Esophagus squamous epithelium (tissue), 5 donors: ENCODE results near the gene PXT1. TPM values are rescaled to one million over a fixed set of nuclear protein-coding genes. Genes with fewer than 3 reads are reported as not detected.

ENCODE experiments used
- DNase-seq: peaks from one replicate; lab custom pipeline; 2025; lab: John Stamatoyannopoulos, UW
- H3K27ac ChIP-seq, 4 donors: fragments of 200-600 bp; sonication (generic); one replicate each; pipeline ENCODE4 v1.5.1; 2016 to 2019; ENCODE audit warnings: mild to moderate bottlenecking in 1 of 4
- H3K27me3 ChIP-seq, 4 donors: fragments of 200-600 bp; sonication (generic); 1 replicate in 3 of 4; 2 replicates in 1 of 4; pipeline versions ENCODE4 v1.5.1 to v1.6.0; 2017 to 2021; ENCODE audit warnings: antibody characterized with exemption in 1 of 4
- H3K36me3 ChIP-seq, 3 donors: fragments of 200-600 bp; sonication (generic); one replicate each; pipeline ENCODE4 v1.5.1; 2016 to 2019
- H3K4me1 ChIP-seq, 3 donors: fragments of 200-600 bp; sonication (generic); one replicate each; pipeline ENCODE4 v1.5.1; 2017 to 2019
- H3K4me3 ChIP-seq, 4 donors: fragments of 200-600 bp; sonication (generic); 1 replicate in 3 of 4; 2 replicates in 1 of 4; pipeline ENCODE4 v1.5.1; 2016 to 2019; ENCODE audit warnings: mild to moderate bottlenecking in 2 of 4, moderate library complexity in 1 of 4
- H3K9me3 ChIP-seq, 3 donors: fragments of 200-600 bp; sonication (generic); one replicate each; pipeline ENCODE4 v1.5.1; 2016 to 2019
- POLR2A ChIP-seq, 4 donors: fragments of 450-650 bp; IDR thresholded peaks; one replicate each; pipeline ENCODE4 v1.6.1; 2017; ENCODE audit warnings: antibody characterized with exemption in 4 of 4, mild to moderate bottlenecking in 4 of 4, moderate library complexity in 3 of 4
- WGBS, 2 donors: methylation state at CpG; one replicate each; pipeline ENCODE4 v1.1.5; 2018; 5-methylcytosine and 5-hydroxymethylcytosine counted together
- intact Hi-C: fragments of 100-400 bp; cut with DNase I; formaldehyde crosslinking; loops from one replicate; pipeline ENCODE4 v1.15.0; 2022
- total RNA-seq, 4 donors: library from RNA; depleted of rRNA; stranded (reverse); fragments of >200 nt; gene quantifications; one replicate each; pipeline ENCODE4 v1.1.0, GENCODE V29; 2016
- TF ChIP-seq, protein P1 (sequence below), 6 experiments: fragments of 450-650 bp in 4 of 6; fragments of 200-600 bp in 2 of 6; sonication (generic) in 2 of 6; IDR thresholded peaks; one replicate each; pipeline ENCODE4 v1.5.1; 2016 to 2019; ENCODE audit warnings: antibody characterized with exemption in 6 of 6, mild to moderate bottlenecking in 4 of 6, moderate library complexity in 4 of 6
- donor health status: DM: yes; HTN: yes; CAD: no.

PXT1 gene
- total RNA-seq, 4 donors from 2014 or later = not detected

DNA sequence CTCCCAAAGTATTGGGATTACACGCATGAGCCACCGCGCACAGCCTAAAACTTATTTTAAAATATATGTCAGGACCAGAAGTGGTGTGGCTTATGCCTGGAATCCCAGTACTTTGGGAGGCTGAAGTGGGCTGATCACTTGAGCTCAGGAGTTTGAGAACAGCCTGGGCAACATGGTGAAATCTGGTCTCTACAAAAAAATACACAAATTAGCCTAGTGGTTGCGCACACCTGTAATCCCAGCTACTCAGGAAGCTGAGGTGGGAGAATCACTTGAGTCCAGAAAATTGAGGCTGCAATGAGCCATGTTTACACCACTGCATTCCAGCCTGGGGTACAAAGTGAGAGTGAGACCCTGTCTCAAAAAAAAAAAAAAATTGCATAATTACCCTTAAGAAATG, 13.7 kb downstream of the PXT1 start:
- intact Hi-C loops = no loop called here
- 64 to 100% methylated on average over 3 to 4 of the region's 4 CpGs for WGBS, 2 donors
- TF ChIP-seq POLR2A (IDR thresholded peaks at IDR 0.05) = no peak
- TF ChIP-seq, protein P1, sequence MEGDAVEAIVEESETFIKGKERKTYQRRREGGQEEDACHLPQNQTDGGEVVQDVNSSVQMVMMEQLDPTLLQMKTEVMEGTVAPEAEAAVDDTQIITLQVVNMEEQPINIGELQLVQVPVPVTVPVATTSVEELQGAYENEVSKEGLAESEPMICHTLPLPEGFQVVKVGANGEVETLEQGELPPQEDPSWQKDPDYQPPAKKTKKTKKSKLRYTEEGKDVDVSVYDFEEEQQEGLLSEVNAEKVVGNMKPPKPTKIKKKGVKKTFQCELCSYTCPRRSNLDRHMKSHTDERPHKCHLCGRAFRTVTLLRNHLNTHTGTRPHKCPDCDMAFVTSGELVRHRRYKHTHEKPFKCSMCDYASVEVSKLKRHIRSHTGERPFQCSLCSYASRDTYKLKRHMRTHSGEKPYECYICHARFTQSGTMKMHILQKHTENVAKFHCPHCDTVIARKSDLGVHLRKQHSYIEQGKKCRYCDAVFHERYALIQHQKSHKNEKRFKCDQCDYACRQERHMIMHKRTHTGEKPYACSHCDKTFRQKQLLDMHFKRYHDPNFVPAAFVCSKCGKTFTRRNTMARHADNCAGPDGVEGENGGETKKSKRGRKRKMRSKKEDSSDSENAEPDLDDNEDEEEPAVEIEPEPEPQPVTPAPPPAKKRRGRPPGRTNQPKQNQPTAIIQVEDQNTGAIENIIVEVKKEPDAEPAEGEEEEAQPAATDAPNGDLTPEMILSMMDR (IDR thresholded peaks at IDR 0.05) = peak in 4 of 6 experiments; percentile 6 to 51 (median 19)

DNA sequence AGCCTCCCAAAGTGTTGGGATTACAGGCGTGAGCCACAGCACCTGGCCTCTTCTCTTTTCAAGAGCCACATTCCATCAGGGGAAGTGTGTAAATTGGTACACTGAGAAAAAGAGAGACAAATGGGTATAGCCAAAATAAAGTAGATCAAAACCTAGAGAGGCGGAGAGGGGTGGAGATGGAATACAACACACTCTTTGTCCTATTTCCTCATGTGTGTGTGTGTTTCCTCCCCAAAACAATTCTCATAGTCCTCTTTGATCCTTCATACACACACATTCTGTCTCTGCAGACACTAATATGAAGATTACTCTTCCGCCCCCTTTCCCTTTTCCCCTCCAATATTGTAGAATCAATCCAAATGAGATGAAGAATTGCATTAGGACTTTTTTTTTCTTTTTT, 16.0 kb downstream of the PXT1 start:
- no peaks in the 10 kb centered on the region for H3K36me3 ChIP-seq
- H3K27me3 ChIP-seq = no peaks in the 10 kb centered on the region
- intact Hi-C loops = no loop called here
- peaks cover 6 to 24% (median 6%) of the 10 kb centered on the region in 3 donors for H3K4me1 ChIP-seq
- no peak overlapping the region for H3K27ac ChIP-seq
- no peak overlapping the region for H3K4me3 ChIP-seq
- TF ChIP-seq, protein P1 (IDR thresholded peaks at IDR 0.05) = no peak
- TF ChIP-seq POLR2A (IDR thresholded peaks at IDR 0.05) = no peak
- WGBS, 2 donors = 86 to 97% methylated on average over 2 to 3 of the region's 3 CpGs
- no peak for DNase-seq
- no peaks in the 10 kb centered on the region for H3K9me3 ChIP-seq

More for the DNA sequence above, 13.7 kb downstream of the PXT1 start:
- Histone ChIP-seq H3K4me1 (peaks cover 0 to 11% (median 0%) of the 10 kb centered on the region in 3 donors), H3K27me3 (no peaks in the 10 kb centered on the region), H3K9me3 (no peaks in the 10 kb centered on the region), H3K36me3 (no peaks in the 10 kb centered on the region), H3K4me3 (no peak overlapping the region), H3K27ac (no peak overlapping the region)
- DNase-seq = no peak

DNA sequence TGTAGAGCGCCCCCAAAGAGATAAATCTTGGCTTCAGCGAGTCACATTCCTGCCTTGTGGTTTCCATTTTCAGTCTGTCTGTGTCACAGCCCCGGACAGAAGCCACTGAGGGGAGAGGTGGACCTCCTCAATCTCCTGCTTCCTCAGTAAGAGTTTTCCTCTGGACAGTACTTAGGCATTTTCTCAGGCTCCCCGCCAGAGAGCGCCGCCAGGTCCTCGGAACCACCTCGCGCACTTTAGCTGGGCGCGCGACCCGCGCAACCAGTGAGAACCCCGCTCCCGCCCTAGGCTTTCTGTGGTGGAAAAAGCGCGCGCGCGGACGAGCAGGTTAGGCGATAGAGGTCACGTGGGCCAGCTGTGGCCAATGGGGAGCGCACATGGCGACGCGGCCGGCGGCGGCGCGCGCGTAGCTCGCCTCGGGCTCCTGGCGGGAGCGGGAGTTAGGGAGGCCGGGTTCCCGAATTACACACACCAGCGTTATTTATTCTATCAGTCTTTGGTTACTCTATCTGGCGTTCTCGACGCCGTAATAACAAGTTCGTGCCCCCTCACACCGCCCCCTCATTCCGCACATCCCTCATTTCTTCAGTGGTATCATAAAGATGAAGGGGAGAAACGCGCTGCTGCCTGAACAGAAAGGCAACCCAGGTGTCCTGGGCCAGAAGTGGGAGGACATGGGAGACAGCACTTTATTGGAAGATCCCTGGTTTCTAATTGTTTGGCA, 19.4 kb downstream of the PXT1 start:
- Histone ChIP-seq H3K27me3 (no peaks in the 10 kb centered on the region), H3K27ac (peak overlapping the region; percentile 87 to 95 (median 93)), H3K36me3 (no peaks in the 10 kb centered on the region), H3K4me1 (peaks cover 6 to 43% (median 12%) of the 10 kb centered on the region in 3 donors), H3K9me3 (no peaks in the 10 kb centered on the region), H3K4me3 (peak overlapping the region; percentile 42 to 70 (median 56))
- TF ChIP-seq, protein P1 (IDR thresholded peaks at IDR 0.05) = peak; percentile 41 to 79 (median 70)
- TF ChIP-seq POLR2A (IDR thresholded peaks at IDR 0.05) = peak in 2 of 4 donors; percentile 51 to 71
- intact Hi-C loops = no loop called here
- WGBS, 2 donors = 0% methylated on average over 12 to 44 of the region's 51 CpGs
- DNase-seq = peak; percentile 96

DNA sequence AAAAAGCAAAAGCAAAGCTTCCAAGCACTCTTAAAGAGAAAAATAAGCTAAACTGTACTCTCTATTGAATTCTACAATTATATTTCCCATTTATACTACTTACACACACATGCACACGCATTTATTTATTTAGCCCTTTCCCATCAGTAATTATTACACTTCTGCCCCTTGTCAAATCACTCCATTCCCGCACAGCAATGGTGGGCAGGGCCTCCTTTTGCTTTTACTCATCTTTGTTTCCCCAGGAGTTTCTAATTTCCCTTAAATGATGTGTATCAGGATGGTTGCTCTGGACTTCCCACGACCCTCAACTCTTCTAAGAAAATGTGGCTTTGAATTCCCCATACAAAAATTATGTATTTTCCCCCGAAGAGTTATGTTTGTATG, 19.9 kb downstream of the PXT1 start:
- DNase-seq = no peak
- WGBS, 2 donors = 12 to 14% methylated on average over 4 of the region's 4 CpGs
- Histone ChIP-seq H3K27me3 (no peaks in the 10 kb centered on the region), H3K4me3 (peak overlapping the region; percentile 42 to 70 (median 56)), H3K4me1 (peaks cover 6 to 43% (median 12%) of the 10 kb centered on the region in 3 donors), H3K27ac (peak overlapping the region; percentile 87 to 95 (median 93)), H3K36me3 (no peaks in the 10 kb centered on the region), H3K9me3 (no peaks in the 10 kb centered on the region)
- intact Hi-C loops = no loop called here
- TF ChIP-seq, protein P1 (IDR thresholded peaks at IDR 0.05) = no peak
- no peak for TF ChIP-seq POLR2A (IDR thresholded peaks at IDR 0.05)

DNA sequence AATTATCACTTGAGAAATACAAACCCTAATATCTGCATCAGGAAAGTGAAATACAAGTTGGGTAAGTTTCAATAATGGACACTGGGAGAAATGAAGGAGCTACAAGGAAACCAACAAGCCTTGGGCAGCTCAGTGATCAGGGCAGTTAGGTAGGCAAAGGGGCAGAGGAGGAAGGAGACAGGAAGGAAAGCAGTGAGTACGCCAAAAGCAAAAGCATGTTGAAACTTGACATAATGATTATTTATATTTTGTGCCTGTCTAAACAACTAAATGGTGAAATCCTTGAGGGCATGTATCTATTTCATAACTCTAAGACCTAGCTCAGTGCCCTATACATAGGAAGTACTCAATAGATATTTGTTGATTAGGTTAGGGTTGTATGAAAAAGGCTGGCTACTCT, 23.3 kb downstream of the PXT1 start:
- no peak for TF ChIP-seq POLR2A (IDR thresholded peaks at IDR 0.05)
- peaks cover 6 to 36% (median 12%) of the 10 kb centered on the region in 3 donors for H3K4me1 ChIP-seq
- H3K9me3 ChIP-seq = no peaks in the 10 kb centered on the region
- intact Hi-C loops = no loop called here
- no peak overlapping the region for H3K4me3 ChIP-seq
- DNase-seq = no peak
- no peaks in the 10 kb centered on the region for H3K36me3 ChIP-seq
- H3K27ac ChIP-seq = no peak overlapping the region
- 33 to 45% methylated on average over 1 of the region's 1 CpG for WGBS, 2 donors
- H3K27me3 ChIP-seq = no peaks in the 10 kb centered on the region
